TTC549 (cell line): ENCODE measurements around the gene ADAMTS12.

ENCODE experiments used
- FAIRE-seq: peaks from 2 replicates; lab custom pipeline; 2012; peaks lifted over from hg19 to GRCh38; lab: Jason Lieb, UNC

The ADAMTS12 gene

GRCh38 chr5:33755231-33755630, 136.6 kb downstream of the ADAMTS12 start:
- FAIRE-seq: no peak

DNA sequence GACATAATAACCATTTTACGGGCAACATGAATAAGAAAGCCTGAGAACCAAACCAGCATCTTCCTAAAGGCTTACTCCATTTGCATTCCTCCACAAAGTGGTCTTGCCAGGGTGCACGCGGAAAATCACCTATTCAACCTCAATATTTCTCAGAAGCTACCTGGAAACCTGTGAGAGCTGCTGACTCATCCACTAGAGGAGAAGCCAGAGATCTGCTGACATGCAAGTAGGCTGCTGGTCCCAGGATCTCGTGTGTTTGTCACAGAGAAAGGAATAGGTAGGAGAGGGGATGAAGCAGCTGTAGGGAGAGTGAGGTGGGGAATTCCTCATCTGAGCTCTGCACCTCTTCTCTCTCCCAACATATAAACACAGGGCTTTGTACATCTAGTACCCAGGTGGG, 138.1 kb downstream of the ADAMTS12 start:
- no peak for FAIRE-seq

- no peak for FAIRE-seq
Observed at GRCh38 chr5:33748754-33749153, 143.0 kb downstream of the ADAMTS12 start.

DNA sequence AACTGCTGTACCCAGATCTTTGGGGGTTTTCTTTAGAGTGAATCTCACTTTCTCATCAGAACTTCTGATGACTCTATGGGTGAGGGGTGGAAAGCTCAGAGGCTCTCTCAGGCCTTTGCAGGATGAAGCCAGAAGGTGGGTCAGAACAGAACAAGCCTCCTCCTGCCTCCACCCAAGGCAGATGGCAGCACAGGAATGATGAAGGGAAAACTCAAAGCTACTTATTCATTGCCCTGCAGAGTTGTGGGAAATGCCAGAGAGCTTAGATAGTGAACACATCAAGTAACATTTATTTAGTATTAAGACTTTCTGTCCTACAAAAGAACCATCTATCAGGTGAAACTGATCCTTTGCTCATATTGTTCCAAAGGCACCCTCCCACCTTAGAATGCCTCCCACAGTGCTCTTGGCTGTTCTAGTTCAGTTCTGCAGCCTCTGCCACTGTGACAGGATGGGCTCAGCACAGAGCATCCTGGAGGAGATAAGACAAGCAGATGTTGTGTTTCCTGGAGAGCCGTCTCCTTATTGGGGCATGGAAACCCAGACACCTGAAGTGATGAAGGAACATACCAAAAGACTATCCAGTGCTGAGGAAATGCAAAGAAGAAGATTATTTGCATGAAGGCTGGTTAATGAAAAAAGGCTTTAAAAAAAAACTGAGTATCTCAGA, 146.6 kb downstream of the ADAMTS12 start:
- no peak for FAIRE-seq

DNA sequence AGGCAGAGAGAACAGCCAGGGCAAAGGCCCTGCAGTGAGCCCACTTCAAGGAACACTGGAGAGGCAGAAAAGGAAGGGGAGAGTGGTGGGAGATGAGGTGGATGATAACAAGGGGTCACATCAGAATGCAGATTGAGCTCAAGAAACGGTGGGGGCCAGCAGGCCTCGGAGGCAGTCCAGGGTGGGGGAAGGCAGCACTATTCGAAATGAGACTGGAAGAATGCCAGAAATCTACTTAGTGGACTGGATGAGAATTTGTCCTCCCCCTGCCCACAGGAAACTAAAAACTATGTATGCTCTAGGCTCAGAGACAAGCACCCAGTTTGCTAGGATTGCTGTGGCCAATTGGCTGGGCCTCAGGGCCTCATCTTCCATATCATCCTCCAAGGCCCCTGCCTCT, 148.7 kb downstream of the ADAMTS12 start:
- FAIRE-seq: no peak

DNA sequence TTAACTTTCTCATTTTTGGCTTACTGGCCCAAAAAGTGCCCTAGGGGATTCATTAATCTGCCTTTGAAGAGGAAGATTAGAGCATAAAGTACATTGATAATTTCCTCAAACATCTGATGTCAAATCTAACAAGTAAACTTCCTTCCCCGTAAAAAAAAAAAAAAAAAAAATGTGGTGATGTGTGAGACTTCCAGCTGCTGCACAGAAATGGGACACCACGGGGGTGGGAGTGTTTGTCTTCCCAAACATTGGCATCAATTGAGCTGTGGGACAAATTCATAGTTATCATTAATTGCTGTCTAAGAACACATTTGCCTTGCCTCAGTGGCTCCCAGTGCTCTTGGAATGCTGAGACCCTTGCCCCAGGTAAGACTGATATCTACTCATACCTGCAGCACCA, 149.6 kb downstream of the ADAMTS12 start:
- no peak for FAIRE-seq

DNA sequence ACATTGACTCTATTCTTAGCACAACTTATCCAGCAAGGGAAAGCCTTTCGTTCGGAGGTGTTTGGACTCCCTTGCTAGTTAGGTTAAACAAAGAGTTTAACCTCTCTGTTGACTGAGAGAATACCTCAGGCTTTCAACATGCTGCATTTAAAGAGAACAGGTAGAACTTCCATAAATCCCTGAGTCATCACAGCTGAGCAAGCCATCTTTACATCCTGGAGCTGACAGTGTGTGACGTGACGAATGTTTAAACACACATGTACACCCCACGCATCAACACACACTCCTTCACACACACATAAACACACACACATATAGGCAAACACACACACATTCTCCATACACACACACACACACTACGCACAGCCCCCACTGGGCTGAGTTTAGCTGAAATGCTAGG, 152.8 kb downstream of the ADAMTS12 start:
- FAIRE-seq: no peak

DNA sequence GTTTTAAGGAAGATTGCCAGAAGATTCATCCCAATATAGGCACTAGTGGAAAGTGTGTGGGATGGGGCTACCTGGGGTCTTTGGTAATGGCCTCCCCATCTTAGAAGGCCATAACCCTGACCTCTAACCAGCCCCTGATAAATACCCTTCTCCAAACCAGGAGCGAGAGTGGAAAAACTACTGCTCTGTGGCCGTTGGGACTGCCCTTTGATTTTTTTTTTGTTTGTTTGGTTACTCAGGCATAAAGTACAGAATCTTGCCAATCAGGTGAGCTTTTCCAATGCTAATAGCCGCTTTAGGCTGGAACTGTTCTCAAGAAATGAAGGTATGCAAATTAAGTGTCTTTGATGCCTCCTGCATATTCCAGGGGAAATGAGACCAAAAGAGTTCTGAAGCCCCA, 153.7 kb downstream of the ADAMTS12 start:
- FAIRE-seq: no peak

DNA sequence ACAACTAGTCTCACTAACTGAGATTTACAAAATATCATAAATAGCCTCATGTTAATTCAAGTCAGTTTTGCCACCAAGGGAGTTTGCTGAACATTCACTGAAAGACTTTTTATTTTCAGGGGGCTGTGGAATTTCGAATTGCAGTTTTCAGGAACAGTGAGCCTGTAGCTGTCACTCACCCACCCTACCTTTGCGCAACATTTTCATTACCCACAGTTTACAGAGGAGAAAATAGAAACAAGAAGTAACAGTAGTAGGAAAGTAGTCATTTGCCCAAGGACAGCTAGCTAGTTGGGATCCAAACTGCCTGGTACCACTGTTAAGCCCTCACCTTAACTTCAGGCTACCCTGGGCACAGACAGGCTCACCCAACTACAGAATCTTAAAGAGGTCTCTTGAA, 154.1 kb downstream of the ADAMTS12 start:
- FAIRE-seq: no peak

GRCh38 chr5:33737284-33737683, 154.5 kb downstream of the ADAMTS12 start:
- FAIRE-seq: no peak

- FAIRE-seq: no peak
Observed at GRCh38 chr5:33736510-33736909, 155.3 kb downstream of the ADAMTS12 start.

GRCh38 chr5:33735072-33735471, 156.7 kb downstream of the ADAMTS12 start:
- no peak for FAIRE-seq

DNA sequence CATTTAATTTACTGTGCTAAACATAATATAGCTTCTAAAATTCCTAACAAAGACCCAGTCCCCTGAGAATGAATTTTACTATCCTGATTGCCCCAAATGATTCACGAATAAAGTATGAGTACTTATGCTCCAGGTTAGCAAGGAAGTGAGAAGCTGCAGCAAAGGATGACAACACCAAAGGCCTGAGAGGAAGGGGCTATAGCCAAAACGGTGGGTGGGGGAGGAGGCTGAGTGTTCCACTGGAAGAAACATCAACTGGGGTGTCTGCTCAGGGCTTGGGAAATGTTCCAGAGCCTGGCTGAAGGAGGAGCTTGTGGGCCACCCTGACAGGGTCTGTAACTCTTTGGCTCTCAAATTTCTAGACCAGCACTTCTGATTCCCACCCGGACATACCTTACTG, 157.3 kb downstream of the ADAMTS12 start:
- FAIRE-seq: no peak

DNA sequence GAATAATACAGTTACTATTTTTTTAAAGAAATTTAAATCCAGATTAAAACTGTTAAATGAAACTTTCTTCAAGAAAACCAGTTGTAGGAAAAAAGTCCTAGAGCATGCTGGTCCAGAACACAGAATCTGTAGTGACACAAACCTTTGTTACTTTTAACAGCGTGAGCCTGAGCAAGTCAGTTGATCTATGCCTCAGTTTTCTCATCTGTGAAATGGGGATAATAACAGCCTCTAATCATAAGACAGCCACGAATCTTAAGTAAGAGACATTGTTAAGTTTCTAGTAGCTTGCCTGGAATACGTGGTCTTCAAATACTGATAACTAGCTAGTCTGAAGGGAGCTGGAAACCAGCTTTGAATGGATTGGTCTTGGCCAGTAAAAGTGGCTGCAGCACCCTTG, 158.6 kb downstream of the ADAMTS12 start:
- no peak for FAIRE-seq

DNA sequence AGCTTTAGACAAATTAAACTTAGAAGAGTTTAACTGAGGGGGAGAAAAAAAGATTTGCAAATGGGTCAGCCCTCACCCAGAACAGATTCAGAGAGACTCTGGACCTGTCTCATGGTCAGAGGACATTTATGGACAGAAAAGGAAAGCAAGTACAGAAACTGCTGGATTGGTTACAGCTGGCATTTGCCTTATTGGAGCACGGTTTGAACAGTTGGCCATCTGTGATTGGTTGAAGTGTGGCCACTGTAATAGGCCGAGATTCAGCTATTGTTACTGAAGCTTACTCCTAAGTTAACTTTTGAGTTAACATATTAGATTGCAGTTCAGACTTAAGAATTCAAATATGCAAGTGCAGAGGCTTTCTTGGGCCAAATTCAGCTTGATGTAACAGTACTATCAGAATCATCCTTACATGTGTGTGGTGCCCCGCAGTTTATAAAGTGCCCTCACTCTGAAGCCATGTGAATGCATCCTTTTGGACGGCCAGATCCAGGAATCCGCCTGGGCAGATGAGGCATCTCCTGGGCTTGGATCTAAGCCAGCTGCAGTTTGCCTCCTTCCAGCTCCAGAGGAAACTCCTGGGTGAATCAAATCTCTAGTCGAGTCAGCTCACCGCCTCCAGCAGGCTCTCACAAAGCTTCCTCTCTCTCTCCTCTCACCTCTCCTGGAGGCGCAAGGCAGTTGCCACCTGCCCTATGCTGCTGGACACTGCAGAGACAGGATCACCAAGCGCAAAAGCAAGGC, 165.2 kb downstream of the ADAMTS12 start:
- no peak for FAIRE-seq

GRCh38 chr5:33725806-33726205, 166.0 kb downstream of the ADAMTS12 start:
- no peak for FAIRE-seq

- FAIRE-seq: no peak
Observed at GRCh38 chr5:33721491-33722200, 170.1 kb downstream of the ADAMTS12 start.

- FAIRE-seq: no peak
Observed at GRCh38 chr5:33720176-33720575, 171.6 kb downstream of the ADAMTS12 start.

DNA sequence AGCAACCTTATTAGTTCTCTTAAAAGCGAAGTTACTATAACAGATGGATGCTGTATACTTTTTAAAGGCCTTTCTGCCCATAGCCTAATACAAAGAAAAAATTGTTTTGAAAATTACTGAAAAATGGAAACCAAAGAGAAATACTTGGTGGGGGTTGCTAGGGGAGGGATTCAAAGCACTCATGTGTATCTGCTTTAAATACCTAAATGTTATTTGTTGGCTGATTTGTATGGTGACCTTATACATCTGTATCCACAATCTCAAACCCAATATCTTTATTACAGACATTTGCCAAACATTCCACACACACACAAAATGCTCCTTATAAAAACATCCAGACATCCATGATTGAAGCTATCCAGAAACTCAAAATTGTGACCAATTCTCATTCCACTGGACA, 172.0 kb downstream of the ADAMTS12 start:
- FAIRE-seq: no peak

- FAIRE-seq: no peak
Observed at GRCh38 chr5:33715661-33716060, 176.1 kb downstream of the ADAMTS12 start.

GRCh38 chr5:33713136-33713765, 178.5 kb downstream of the ADAMTS12 start:
- FAIRE-seq: no peak

DNA sequence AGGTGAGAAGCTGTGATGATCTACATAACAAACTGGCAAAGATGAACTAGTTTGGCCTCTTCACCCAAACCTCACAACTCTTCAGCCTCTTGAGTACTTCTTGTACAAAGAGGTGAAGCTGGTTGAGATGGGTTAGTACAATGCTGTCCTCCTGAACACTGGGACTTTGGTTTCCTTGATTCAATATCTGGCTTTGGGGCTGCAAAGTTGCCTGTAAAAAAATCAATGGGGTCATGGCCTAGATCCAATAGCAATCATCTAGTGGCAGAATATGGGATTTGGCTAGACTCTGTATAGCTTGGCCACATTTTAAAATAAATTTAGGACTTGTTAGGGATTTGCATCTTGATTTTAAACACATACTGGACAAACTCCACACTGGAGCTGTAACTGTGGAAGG, 179.1 kb downstream of the ADAMTS12 start:
- FAIRE-seq: no peak

- no peak for FAIRE-seq
Observed at GRCh38 chr5:33711094-33711679, 180.6 kb downstream of the ADAMTS12 start.
